NOMO-1 treated with DMSO at 0.1 percent for 48 hours (cell line): ENCODE results near the gene IL3.

ENCODE experiments used
- DNase-seq: peaks from one replicate; lab custom pipeline; 2025; ENCODE audit not compliant: unreplicated experiment; lab: John Stamatoyannopoulos, UW

The IL3 gene

DNA sequence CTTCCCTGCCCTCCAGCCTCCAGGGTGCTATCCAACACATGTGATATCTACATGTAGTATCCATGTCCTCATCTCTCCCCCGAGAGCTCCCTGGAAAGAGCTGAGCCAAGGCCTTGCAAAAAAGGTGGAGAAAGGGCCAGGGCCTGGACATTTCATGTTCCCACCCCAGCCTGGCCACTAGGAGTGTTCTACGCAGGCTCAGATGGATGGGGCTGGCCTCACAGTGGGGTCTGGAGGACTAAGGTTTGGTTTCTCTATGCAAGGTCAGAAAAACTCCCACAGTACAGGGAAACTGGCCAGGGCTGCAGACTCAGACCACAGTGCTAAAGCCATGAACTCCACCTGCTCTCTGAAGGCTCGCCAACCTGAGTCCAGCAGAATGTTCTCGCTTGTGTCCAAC is 11.6 kb downstream of the IL3 start:
- DNase-seq = no peak

DNA sequence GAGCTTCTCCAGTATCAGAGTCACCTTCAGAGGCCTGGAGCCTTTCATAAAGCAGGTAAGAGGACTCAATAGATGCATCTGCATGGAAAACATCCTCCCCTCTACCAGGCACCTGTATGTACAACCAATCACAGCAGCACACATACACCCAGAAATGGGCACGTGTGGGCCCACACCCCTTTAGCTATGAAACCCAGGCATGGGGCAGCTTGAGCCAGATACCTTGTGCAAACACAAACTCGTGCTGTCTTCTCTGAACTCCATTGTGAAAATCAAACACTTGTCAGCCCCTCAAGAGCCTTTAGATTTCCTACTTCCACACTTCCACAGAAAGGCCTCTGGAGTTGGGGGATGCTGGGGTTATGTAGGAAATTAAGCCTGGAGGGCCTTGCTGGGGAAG is 12.1 kb downstream of the IL3 start:
- no peak for DNase-seq

DNA sequence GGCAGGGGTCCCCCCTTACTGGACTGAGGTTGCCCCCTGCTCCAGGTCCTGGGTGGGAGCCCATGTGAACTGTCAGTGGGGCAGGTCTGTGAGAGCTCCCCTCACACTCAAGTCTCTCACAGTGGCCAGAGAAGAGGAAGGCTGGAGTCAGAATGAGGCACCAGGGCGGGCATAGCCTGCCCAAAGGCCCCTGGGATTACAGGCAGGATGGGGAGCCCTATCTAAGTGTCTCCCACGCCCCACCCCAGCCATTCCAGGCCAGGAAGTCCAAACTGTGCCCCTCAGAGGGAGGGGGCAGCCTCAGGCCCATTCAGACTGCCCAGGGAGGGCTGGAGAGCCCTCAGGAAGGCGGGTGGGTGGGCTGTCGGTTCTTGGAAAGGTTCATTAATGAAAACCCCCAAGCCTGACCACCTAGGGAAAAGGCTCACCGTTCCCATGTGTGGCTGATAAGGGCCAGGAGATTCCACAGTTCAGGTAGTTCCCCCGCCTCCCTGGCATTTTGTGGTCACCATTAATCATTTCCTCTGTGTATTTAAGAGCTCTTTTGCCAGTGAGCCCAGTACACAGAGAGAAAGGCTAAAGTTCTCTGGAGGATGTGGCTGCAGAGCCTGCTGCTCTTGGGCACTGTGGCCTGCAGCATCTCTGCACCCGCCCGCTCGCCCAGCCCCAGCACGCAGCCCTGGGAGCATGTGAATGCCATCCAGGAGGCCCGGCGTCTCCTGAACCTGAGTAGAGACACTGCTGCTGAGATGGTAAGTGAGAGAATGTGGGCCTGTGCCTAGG is 13.0 kb downstream of the IL3 start, which contains the start of gene CSF2:
Gene CSF2, plus strand, starts transcription at position 559 of the 783 bp plus-strand sequence. Its CDS starts 35 bp downstream, at position 594.
- DNase-seq = peak; percentile 7

DNA sequence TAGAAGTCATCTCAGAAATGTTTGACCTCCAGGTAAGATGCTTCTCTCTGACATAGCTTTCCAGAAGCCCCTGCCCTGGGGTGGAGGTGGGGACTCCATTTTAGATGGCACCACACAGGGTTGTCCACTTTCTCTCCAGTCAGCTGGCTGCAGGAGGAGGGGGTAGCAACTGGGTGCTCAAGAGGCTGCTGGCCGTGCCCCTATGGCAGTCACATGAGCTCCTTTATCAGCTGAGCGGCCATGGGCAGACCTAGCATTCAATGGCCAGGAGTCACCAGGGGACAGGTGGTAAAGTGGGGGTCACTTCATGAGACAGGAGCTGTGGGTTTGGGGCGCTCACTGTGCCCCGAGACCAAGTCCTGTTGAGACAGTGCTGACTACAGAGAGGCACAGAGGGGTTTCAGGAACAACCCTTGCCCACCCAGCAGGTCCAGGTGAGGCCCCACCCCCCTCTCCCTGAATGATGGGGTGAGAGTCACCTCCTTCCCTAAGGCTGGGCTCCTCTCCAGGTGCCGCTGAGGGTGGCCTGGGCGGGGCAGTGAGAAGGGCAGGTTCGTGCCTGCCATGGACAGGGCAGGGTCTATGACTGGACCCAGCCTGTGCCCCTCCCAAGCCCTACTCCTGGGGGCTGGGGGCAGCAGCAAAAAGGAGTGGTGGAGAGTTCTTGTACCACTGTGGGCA is 13.8 kb downstream of the IL3 start:
- DNase-seq = no peak

DNA sequence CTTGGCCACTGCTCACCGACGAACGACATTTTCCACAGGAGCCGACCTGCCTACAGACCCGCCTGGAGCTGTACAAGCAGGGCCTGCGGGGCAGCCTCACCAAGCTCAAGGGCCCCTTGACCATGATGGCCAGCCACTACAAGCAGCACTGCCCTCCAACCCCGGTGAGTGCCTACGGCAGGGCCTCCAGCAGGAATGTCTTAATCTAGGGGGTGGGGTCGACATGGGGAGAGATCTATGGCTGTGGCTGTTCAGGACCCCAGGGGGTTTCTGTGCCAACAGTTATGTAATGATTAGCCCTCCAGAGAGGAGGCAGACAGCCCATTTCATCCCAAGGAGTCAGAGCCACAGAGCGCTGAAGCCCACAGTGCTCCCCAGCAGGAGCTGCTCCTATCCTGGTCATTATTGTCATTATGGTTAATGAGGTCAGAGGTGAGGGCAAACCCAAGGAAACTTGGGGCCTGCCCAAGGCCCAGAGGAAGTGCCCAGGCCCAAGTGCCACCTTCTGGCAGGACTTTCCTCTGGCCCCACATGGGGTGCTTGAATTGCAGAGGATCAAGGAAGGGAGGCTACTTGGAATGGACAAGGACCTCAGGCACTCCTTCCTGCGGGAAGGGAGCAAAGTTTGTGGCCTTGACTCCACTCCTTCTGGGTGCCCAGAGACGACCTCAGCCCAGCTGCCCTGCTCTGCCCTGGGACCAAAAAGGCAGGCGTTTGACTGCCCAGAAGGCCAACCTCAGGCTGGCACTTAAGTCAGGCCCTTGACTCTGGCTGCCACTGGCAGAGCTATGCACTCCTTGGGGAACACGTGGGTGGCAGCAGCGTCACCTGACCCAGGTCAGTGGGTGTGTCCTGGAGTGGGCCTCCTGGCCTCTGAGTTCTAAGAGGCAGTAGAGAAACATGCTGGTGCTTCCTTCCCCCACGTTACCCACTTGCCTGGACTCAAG is 14.6 kb downstream of the IL3 start:
- no peak for DNase-seq

DNA sequence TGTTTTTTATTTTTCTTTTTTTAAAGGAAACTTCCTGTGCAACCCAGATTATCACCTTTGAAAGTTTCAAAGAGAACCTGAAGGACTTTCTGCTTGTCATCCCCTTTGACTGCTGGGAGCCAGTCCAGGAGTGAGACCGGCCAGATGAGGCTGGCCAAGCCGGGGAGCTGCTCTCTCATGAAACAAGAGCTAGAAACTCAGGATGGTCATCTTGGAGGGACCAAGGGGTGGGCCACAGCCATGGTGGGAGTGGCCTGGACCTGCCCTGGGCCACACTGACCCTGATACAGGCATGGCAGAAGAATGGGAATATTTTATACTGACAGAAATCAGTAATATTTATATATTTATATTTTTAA is 15.2 kb downstream of the IL3 start:
- no peak for DNase-seq

DNA sequence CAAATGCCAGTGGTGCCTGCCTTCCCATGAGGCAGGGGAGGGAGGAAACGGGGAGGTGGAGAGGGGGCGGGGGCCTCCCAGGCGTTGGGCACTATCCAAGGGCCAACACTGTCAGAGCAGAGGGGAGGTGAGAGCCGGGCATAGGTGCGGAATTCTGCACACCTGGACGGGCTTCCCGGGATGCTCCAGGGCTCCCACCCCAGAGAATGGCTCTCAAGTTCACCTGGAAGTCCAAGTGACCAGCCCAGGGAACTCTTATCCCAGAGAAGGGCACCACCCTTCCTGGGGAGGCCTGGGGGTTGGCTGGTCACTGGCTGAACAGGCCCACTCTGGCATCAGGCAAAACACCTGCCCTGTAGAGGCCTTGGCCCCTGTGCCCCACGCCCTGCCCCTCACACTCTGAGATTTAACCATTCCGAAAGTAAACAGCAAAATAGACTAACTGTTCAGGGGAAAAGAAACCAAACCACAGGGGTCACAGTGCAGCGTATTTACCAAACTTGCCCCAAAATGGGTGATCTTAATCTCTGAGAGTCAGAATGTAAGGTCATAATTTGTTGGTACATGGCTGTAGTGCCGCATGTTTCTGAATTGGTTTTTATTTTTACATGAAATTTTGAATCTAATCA is 15.9 kb downstream of the IL3 start:
- no peak for DNase-seq

DNA sequence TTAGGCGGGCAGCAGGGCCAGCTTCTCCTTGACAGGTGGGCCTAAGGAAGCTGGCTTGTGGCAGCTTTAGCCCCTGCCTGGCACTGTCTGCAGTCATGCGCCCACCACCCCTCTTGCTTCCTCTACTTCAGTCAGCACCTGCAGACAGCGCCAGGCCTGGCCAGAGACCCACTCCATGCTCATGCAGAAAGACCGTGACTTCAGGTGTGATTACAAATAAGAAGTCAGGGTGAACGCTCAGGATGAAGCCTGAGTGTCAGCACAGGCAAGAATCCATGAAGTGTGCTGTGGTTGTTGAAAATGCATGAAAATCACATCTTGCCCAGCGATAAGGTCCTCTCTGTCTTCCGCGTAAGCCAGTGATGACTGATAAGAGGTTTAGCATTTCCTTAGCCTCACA is 16.5 kb downstream of the IL3 start:
- DNase-seq = no peak

DNA sequence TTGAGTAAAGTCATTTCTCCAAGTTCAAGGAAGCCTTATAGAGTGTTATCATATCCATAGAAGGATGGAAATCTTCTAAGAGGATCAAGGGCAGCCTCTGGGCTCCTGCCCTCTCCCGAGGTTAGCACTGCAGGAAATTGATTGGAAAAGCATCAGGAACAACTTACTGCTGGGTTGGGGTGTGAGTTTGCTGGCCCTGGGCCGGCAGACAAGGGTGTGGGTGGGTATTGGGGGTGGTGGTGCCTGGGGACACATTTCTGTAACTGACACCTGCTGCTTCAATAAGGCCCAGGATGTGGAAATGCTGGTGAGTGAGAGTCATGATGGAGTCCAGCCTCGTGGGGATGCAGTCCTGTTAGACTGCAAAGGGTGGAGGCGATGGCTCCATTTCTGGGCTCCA is 18.6 kb downstream of the IL3 start:
- DNase-seq = no peak

DNA sequence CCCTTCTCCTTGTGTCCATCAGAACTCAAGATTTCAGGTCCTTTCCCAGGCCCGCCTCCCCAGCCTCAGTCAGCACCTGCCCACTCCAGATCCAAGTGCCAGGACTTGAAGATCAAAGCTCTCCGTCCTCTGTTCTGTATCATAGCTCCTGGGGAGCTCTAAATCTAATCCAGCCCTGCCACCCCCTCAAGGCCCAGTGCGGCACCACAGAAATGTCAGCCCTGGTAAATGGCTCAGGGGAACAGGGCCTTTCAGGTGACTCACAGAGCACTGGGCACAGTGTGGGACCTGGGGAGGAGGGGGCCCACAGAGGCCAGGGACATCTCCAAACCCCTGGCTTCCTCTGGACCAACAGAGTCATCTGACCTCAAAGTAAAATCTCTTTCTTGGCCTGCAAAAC is 19.2 kb downstream of the IL3 start:
- no peak for DNase-seq

DNA sequence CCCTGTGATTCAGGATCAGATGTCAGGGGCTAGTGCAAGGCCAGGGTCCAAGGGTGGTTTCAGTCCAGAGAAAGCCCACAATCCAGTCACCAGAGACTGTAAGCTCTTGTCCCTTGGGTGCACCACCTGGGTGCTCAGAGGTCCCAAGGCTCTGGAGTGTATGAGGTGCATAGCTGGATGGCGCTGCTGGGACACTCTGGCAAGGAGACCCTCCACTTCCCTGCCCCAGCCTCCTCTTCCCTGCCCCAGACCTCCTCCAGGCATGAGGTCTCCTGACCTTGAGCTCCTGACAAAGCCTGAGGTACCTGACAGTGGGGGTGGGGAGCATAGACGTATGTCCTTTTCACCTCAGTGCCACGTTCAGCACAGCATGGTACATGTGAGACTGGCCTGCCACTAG is 20.1 kb downstream of the IL3 start:
- DNase-seq = no peak

DNA sequence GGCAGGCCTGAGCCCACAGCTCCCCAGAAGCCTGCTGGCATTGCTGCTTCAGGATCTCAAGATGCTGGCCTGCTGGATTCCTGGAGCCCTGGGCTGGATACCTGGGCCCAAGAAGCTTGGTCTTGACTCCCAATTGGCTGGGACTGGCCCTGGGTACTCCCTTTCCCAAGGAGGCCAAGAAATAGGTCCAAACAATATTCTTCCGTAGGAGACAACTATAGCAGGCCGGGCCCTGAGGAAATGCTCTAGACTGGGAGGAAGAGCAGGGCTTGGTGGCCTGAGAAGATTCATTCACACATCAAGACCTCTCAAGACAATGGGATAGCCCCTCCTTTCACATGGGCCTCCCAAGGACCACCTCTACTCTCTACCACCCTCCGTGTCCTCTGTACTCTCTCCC is 21.0 kb downstream of the IL3 start:
- DNase-seq = no peak

DNA sequence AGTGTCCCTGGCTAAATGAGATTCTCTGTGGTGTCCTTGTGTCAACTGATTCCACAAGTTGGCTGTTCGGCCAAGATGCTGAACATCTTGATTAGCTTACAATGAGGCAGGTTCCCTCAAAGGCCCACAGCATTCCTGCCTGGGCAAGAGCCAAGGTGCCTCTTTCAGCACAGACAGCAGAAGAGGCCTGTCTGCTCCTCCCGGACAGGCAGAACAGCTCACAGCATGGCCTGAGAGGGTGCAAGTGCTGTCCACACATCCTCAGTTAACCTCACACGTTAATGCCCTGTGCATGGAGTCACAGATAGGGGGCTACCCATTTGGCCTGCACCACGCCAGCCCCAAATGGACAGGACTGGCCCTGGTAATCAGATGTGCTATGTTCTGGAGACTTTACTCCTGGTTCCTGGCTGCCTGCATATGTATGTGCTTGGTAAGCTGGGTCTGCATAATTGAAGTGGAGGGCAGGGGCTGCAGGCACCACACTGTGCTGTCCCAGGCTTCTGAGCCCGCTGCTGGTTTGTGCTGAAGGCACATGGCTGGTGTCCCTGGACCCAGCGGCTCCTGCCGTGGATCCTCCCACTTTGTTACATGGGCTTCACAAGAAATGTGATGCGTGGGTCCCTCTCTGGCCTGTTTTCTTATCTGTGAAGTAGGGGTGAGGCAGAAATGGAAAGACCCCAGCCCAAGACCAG is 22.0 kb downstream of the IL3 start:
- no peak for DNase-seq

DNA sequence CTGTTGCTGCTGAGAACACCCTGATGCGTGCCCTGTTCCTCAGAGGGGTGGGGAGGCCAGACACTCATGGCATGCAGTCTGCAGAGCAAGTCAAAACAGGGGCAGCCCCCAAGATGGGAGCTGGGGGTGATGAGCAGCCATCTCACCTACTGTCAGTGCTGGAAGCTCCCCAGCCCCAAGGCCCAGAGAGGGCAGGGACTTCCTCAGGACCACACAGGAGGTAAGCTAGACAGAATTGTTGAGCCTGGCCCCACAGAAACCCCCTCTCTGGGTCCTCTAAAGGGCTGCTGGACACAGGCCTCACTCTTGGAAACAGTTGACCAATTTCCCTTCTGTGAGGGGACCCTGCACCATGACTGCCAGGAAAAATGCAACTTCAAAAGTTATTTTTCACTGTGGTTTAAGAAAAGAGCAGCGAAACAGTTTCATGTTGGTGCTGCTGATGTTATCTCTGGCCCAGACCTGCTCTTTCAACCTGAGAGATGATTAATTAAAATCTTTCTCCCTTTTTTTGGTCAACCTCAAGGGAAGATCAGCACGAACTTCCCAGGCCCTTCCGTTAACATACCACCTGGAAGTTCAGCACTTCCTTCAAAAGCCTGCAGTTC is 22.7 kb downstream of the IL3 start:
- DNase-seq = no peak

DNA sequence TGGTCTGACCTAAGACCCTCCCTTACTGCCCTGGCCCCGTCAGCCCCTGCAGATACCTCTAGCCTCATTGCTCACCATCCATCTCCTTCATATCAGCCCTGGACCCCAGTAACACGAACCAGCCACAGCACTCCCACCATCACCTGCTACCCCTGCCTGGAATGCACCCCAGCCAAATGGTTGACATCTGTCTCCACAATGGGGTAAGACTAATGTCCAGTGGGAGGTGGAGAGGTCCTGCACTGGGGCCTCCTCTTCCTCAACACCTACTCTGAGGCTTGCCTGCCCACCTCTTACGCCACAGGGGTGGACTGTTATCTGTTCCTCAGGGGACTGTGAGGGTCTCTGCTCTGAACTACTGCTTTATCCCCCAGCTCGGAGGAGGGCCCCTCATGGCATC is 25.2 kb downstream of the IL3 start:
- no peak for DNase-seq

DNA sequence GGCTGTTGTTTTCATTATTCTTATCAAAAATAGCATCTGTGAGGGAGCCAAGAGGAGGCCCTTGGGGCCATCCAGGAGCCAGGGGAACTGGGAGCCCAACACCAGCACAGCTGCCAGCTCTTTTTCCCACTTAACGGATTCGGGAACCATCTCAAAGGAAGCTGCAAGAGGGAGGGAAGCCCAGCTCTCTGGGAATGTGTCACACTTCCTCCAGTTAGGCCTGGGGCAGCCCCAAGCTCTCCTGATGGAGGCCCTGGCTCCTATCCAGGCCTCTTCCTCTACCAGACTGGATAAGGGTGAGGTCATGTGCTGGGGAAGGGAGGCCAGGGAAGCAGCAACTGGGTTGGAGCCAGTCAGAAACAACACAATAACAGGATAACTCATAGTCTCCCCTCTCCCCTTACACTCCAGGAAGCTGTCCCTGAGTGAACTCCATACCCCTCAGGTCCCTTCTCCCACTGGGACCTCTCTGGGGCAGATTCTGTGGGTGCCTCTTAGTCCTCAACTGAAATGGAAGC is 25.9 kb downstream of the IL3 start:
- no peak for DNase-seq

DNA sequence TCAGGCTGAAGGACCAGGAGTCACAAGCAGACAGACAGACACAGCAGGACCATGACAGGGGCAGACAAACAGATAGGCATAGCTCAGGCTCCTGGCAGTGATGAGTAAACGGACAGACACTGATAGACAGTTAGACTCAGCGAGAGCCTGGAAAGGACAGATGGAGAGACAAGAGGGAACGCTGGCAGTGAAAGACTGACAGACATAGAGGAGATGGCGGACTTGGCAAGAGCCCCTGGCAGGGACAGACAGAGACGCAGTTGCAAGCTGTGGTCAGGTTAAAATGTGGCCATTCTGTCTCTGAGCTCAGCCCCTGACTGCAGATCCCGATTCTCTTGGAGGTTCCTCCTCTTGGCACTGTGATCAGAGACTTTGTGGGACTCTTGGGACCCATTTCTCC is 26.7 kb downstream of the IL3 start:
- DNase-seq = no peak

DNA sequence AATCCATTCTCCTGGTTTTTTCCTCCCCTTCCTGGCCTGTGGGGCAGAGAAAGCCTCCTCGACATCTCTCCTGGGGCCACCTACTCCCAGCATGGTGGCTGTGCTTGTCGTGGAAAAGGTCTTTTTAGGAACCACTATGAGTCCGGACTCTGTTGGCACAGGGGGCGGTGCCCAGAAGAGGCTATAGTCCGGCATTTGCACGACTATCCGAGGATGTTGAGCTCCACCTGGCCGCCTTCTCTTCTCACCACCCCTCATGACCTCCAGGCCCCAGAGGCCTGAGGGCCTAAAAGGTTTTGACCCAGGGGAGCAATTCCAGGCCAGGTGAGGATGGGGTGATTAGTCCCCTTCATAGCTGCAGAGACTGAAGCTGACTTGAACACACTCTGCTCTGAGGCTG is 27.2 kb downstream of the IL3 start:
- no peak for DNase-seq

DNA sequence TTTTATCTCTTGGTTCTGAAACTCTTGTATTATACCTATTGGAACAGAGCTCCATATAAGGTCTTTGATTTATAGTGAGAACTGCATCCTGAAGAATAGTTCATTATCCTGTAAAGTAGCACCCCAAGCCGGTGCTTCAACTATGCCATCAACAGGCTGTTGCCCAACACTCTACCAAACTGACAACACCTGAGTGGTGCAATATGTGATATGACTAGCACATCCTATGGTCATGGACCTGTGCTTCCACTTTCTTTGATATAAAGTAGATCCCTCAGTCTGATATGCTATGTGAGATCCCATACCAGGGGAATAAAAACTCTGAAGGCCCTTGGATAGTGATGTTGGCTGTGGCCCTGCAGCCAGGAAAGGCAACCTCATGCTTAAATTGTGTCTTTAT is 28.9 kb downstream of the IL3 start:
- DNase-seq = no peak

DNA sequence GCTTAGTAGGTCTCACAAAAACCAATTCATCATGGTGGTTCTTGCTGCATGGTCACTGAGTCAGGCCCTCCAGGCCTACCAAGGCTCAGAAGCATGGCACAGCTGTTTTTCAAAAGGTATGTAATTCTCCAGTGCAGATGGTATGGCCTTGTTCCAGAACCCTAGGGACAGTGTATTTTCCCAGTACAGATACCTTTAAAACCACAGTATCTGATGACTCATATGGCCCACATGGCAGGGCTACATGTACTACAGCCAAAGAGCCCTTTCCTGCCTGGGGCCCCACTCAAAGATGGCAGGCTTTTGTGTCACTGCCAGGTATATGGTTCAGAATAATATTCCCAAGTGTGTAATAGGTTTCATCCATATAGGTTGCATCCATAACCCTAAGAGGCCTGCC is 29.7 kb downstream of the IL3 start:
- no peak for DNase-seq
